NCI-H524 treated with DMSO at 0.1 percent for 48 hours (cell line): ENCODE measurements around the gene ARHGDIG.
A peak's percentile ranks its signal among the peaks of the same experiment; 100 is the strongest.

Source experiments
- DNase-seq: peaks from one replicate; lab custom pipeline; 2025; lab: John Stamatoyannopoulos, UW

ARHGDIG gene

GRCh38 chr16:297832-298231, 17.4 kb downstream of the ARHGDIG start:
- no peak for DNase-seq

GRCh38 chr16:301235-301634, 20.8 kb downstream of the ARHGDIG start:
- no peak for DNase-seq

- DNase-seq: no peak
Observed at GRCh38 chr16:301950-302349, 21.6 kb downstream of the ARHGDIG start.

GRCh38 chr16:303760-304505, 23.5 kb downstream of the ARHGDIG start:
- no peak for DNase-seq

- no peak for DNase-seq
Observed at GRCh38 chr16:305916-306626, 25.7 kb downstream of the ARHGDIG start.

GRCh38 chr16:306911-307370, 26.6 kb downstream of the ARHGDIG start:
- DNase-seq: no peak

GRCh38 chr16:307691-308312, 27.4 kb downstream of the ARHGDIG start:
- DNase-seq: no peak

GRCh38 chr16:309476-309875, 29.1 kb downstream of the ARHGDIG start:
- no peak for DNase-seq

GRCh38 chr16:311725-312124, 31.3 kb downstream of the ARHGDIG start:
- DNase-seq: no peak

- DNase-seq: no peak
Observed at GRCh38 chr16:314351-314750, 34.0 kb downstream of the ARHGDIG start.

- DNase-seq: peak; percentile 31
Observed at GRCh38 chr16:314795-315299, 34.5 kb downstream of the ARHGDIG start.

GRCh38 chr16:316741-317464, 36.5 kb downstream of the ARHGDIG start:
- no peak for DNase-seq

GRCh38 chr16:317583-317982, 37.2 kb downstream of the ARHGDIG start:
- no peak for DNase-seq

- no peak for DNase-seq
Observed at GRCh38 chr16:318628-319027, 38.2 kb downstream of the ARHGDIG start.

GRCh38 chr16:320206-320605, 39.8 kb downstream of the ARHGDIG start:
- no peak for DNase-seq

- no peak for DNase-seq
Observed at GRCh38 chr16:321532-321931, 41.1 kb downstream of the ARHGDIG start.

GRCh38 chr16:322476-323143, 42.2 kb downstream of the ARHGDIG start:
- no peak for DNase-seq

GRCh38 chr16:324201-324450, 43.7 kb downstream of the ARHGDIG start:
- no peak for DNase-seq

- DNase-seq: no peak
Observed at GRCh38 chr16:324451-325334, 44.3 kb downstream of the ARHGDIG start.

- no peak for DNase-seq
Observed at GRCh38 chr16:325375-326145, 45.2 kb downstream of the ARHGDIG start.
